Mononuclear cell (primary cell): ENCODE results near the gene DUOXA1. TPM values are rescaled to one million over a fixed set of nuclear protein-coding genes. Genes with fewer than 3 reads are reported as not detected.

Source experiments
- H3K27me3 ChIP-seq: 2 replicates; pipeline ENCODE4 v1.6.0; 2011; ENCODE audit warnings: low read length, control low read depth; ENCODE audit not compliant: insufficient read depth
- H3K4me1 ChIP-seq: 2 replicates; pipeline ENCODE4 v1.5.1; 2011; ENCODE audit warnings: mild to moderate bottlenecking, low read length, control low read depth; ENCODE audit not compliant: insufficient read depth
- H3K4me3 ChIP-seq: 2 replicates; pipeline ENCODE4 v1.5.1; 2011; ENCODE audit warnings: mild to moderate bottlenecking, low read length, moderate library complexity
- H3K9me3 ChIP-seq: 2 replicates; pipeline ENCODE4 v1.5.1; 2011; ENCODE audit warnings: low read depth, mild to moderate bottlenecking, control low read depth, low read length
- total RNA-seq: library from RNA; depleted of rRNA; stranded (reverse); fragments of >200 nt; gene quantifications from one replicate; pipeline ENCODE4 v1.2.3, GENCODE V29; 2012

Gene DUOXA1
- total RNA-seq, 1 donor: 0.31 TPM

DNA sequence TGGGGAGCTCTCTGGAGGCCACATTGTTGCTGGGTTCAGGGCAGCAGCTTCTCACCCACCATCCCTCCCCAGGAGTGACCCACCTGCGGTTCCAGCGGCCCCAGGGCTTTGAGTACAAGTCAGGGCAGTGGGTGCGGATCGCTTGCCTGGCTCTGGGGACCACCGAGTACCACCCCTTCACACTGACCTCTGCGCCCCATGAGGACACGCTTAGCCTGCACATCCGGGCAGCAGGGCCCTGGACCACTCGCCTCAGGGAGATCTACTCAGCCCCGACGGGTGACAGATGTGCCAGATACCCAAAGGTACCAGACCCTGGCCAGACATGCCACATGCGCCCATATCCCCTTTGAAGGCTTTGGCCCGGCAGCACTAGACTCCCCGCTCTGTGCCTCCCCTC, 32.0 kb upstream of the DUOXA1 start:
- Histone ChIP-seq H3K9me3 (no peaks in the 10 kb centered on the region), H3K4me3 (no peak overlapping the region), H3K4me1 (peaks cover 19% of the 10 kb centered on the region), H3K27me3 (no peaks in the 10 kb centered on the region)

DNA sequence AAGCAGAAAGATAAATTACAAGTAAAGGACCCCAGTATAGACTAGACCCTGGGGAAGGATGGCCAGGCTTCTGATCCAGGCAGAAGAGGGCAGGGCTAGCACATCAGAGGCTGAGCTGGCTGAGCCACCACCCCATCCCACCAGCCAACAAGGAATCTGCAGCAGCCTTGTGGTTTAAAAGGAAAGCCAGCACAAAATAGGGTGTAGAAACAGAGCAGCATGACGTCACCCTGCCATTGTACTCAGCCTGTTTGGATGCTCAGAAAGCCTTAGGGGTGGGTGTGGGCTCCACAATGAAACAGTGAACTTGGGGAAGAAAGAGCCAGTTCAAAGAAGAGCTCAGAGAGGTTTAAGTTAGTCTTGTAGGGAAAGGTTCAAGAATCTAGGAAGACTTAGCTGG, 28.3 kb upstream of the DUOXA1 start:
- H3K27me3 ChIP-seq: no peaks in the 10 kb centered on the region
- H3K9me3 ChIP-seq: no peaks in the 10 kb centered on the region
- H3K4me1 ChIP-seq: peaks cover 4% of the 10 kb centered on the region
- no peak overlapping the region for H3K4me3 ChIP-seq

DNA sequence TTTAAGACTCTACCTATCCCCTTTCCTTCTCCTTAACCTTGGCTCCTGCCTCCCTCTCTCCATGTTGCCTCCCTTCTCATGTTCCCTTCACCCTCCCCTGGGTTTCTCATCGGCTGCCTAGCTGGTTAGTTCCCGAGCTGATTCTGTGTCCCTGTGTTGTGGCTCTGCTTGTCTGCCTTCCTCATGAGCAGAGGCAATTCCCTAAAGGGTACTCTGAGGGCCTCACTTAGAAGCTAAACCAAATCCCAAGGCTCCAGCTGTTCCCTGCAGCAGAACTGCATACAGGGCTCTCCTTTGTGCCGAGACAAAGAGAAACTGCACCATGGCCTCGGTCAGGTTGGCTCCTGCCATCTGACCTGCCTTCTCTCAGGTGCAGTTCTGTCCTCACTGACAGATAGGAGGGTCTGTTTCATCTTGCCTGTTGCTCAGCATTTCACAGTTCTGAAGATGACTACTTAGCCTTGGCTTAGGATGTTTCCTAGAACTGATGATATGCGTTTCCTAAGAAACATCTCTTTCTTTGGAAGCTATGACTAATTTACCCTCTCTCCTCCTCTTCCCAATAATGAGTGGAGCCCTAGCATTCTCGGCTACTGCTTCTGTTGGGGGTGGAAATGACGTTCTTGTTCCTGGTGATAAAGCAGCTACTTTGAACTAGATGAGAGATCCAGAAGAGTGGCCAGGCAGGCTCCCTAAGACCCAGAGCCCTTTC, 27.2 kb upstream of the DUOXA1 start:
- Histone ChIP-seq H3K27me3 (no peaks in the 10 kb centered on the region), H3K4me3 (no peak overlapping the region), H3K9me3 (no peaks in the 10 kb centered on the region), H3K4me1 (no peaks in the 10 kb centered on the region)

DNA sequence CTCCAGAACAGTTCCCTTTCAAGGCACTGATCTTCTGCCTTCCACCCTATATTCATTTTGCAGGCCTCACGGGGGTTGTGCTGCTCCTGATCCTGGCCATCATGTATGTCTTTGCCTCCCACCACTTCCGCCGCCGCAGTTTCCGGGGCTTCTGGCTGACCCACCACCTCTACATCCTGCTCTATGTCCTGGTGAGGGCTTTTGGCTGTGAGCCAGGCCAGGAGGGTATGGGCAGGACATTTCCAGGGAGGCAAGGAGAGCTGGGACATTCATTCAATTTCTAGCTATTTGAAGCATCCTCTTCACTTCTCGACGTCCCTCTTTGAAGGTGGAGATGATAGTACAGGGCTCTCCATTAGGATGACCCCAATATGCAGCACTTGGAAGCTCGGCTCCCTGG, 26.1 kb upstream of the DUOXA1 start:
- Histone ChIP-seq H3K27me3 (no peaks in the 10 kb centered on the region), H3K9me3 (no peaks in the 10 kb centered on the region)

DNA sequence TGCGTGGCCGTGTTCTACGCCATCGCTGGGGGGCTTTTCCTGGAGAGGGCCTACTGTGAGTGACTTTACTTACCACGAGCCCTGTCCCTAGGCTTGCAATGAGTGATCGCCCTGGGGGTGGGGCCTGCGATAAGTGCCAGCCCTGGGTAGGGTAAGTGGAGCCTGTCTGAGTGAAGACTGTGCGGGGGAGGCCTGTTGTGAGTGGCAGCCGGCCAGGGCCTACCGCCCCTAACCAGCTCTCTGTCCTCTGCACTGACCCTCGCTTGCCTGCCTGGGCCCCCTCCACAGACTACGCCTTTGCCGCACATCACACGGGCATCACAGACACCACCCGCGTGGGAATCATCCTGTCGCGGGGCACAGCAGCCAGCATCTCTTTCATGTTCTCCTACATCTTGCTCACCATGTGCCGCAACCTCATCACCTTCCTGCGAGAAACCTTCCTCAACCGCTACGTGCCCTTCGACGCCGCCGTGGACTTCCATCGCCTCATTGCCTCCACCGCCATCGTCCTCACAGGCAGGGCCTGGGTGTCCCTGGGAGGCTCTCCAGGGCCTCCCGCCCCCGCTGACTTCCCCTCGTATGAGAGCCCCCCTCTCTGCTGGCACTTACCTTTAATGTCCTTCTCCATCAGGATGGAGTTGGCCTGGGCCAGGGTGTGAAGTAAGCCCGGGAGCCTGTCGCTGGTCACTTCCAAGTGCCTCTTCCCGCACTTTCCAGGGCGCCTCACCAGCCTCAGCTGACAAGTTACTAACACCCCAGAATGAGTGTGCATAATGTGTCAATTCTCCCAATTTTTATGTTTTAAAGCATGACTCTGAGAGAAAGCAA, 22.5 kb upstream of the DUOXA1 start:
- Histone ChIP-seq H3K27me3 (no peaks in the 10 kb centered on the region), H3K9me3 (no peaks in the 10 kb centered on the region), H3K4me1 (no peaks in the 10 kb centered on the region), H3K4me3 (no peak overlapping the region)

More for the DNA sequence above, 26.1 kb upstream of the DUOXA1 start:
- no peak overlapping the region for H3K4me3 ChIP-seq
- H3K4me1 ChIP-seq: no peaks in the 10 kb centered on the region

DNA sequence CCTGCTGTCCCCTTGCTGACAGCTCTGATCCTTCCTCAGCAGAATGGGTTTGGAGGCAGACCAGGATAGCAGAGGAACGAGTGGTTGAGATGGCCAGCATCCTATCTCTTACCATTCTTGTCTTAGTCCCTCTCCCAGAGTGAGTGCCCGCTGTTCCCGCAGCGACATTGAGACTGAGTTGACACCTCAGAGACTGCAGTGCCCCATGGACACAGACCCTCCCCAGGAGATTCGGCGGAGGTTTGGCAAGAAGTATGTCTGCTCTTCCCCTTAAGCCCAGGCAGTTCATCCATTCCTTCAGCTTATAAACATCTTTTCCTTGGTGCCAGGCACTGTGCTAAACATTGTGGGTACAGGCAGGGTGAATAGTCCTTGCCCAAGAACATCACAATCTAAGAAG, 21.3 kb upstream of the DUOXA1 start:
- Histone ChIP-seq H3K4me1 (no peaks in the 10 kb centered on the region), H3K9me3 (no peaks in the 10 kb centered on the region), H3K27me3 (no peaks in the 10 kb centered on the region)

DNA sequence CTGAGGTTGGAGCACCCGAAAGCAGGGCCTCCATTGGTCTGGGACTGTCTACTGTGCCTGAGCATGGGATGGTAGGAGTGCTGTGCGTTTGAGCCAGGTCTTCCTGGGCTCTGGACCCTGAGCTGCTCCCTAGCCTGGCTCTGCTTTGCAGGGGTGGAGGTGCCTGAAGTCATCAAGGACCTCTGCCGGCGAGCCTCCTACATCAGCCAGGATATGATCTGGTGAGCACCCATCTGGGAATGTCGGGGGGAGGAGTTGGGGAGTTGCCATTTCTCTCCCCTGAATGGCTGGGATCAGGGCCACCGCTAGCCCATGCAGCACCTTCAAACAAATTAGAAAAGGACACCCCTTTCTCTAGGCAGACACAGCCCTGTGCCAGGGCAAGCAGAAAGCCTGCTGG, 20.8 kb upstream of the DUOXA1 start:
- no peak overlapping the region for H3K4me3 ChIP-seq
- H3K27me3 ChIP-seq: no peaks in the 10 kb centered on the region
- H3K4me1 ChIP-seq: no peaks in the 10 kb centered on the region
- H3K9me3 ChIP-seq: no peaks in the 10 kb centered on the region

More for the DNA sequence above, 21.3 kb upstream of the DUOXA1 start:
- H3K4me3 ChIP-seq: no peak overlapping the region

DNA sequence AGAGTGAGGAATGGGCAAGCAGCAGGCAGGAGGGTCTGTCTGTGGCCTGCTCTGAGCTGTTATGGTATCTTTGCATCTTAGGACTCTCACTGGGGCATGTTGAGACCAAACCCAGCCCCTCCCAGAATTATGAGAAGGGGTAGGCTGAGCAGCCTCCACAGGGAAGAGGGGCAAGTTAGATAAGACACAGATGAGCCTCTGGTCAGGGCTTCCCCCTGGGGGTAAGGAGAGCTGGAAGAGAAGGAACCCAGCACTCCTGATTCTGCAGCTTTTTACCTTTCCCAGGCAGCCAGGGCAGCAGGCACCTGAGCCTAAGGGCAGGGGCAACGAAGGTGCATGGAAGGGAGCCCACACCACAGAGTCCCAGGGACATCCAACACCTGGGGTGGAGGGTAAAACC, 19.4 kb upstream of the DUOXA1 start:
- Histone ChIP-seq H3K4me3 (no peak overlapping the region), H3K4me1 (no peaks in the 10 kb centered on the region), H3K9me3 (no peaks in the 10 kb centered on the region), H3K27me3 (no peaks in the 10 kb centered on the region)

DNA sequence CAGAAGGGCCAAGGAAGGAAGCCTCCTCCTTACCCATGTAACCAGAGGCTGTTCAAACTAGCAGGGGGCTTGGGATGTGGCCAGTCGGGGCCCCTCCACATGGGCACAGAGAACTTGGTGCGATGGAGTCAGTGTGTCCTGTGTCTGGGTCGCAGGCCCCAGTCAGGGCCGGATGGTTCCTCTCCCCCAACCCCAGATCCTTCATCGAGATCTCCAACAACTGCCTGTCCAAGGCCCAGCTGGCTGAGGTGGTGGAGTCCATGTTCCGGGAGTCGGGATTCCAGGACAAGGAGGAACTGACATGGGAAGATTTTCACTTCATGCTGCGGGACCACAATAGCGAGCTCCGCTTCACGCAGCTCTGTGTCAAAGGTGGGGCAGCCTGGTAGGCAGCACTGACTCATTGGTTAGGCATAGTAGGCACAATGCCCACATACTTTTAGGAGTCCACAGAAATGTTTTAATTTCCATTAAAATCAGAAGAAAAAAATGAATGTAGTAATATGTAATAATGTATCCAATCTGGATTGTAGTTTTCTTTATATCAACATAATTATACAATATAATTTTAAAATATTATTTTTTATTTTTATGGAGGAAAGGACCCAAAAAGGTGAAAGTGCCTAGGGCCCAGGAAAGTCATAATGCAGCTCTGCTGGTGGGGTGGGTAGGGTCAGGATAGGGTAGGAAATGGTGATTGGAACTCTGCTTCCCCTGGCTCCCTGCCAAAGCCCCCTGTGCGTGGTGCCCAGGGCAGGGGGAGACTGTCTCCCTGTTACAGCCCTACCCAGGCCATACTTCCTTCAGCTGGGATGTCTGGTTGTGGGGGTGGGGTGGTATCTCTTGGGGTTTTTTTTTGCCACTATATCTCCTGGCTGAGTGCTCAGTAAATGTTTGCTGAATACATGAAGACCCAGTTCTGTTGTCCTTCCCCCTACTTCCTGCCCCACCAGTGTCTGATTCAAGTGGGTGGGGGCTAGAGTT, 18.7 kb upstream of the DUOXA1 start:
- Histone ChIP-seq H3K4me3 (no peak overlapping the region), H3K9me3 (no peaks in the 10 kb centered on the region), H3K27me3 (no peaks in the 10 kb centered on the region), H3K4me1 (no peaks in the 10 kb centered on the region)

DNA sequence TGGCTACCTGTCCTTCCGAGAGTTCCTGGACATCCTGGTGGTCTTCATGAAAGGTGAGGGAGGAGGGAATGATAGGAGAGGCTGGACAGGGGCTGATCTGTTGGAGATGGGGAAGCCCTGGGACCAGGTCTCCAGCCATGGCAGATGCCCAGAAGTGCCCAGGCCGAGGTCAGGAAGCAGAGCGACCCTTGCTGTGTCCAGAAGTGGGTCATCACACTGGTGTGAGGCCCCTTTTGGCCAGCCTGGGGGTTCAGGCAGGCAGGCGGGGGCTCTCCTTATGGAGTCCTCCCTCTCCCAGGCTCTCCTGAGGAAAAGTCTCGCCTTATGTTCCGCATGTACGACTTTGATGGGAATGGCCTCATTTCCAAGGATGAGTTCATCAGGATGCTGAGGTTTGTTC, 17.9 kb upstream of the DUOXA1 start:
- no peaks in the 10 kb centered on the region for H3K9me3 ChIP-seq
- H3K27me3 ChIP-seq: no peaks in the 10 kb centered on the region
- no peaks in the 10 kb centered on the region for H3K4me1 ChIP-seq
- H3K4me3 ChIP-seq: no peak overlapping the region

DNA sequence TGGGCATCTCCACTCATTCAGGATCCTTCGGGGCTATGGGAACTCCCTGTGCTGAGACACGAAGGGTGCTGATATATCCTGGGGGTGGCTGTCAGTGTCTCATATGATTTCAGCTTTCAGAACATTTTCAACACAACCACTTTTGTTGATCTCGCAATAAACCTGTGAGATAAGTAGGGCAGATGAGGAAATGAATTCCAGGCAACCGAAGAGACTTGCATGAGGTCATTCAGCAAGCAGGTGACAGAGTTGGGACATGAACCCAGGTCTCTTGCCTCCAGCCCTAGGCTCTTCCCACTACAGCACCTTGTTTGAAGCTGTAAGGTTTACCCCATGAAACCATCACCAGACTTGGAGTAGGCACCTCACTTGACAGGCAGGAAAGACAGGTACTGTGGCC, 16.7 kb upstream of the DUOXA1 start:
- H3K4me3 ChIP-seq: no peak overlapping the region
- H3K27me3 ChIP-seq: no peaks in the 10 kb centered on the region
- H3K4me1 ChIP-seq: no peaks in the 10 kb centered on the region
- no peaks in the 10 kb centered on the region for H3K9me3 ChIP-seq

DNA sequence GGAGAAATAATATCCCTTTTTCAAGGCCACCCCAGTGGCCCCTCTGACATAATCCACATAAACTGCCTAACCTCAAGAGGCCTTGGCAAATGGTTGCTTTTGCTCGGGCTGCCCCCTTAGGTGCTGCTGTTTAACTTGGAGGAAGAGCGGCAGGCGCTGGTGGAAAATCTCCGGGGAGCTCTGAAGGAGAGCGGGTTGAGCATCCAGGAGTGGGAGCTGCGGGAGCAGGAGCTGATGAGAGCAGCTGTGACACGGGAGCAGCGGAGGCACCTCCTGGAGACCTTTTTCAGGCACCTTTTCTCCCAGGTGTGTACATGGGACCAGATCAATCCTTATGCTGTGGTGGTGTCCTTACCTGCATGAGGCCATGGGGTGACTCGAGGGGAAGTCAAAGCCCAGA, 15.1 kb upstream of the DUOXA1 start:
- Histone ChIP-seq H3K4me3 (no peak overlapping the region), H3K4me1 (no peaks in the 10 kb centered on the region), H3K27me3 (no peaks in the 10 kb centered on the region), H3K9me3 (no peaks in the 10 kb centered on the region)

DNA sequence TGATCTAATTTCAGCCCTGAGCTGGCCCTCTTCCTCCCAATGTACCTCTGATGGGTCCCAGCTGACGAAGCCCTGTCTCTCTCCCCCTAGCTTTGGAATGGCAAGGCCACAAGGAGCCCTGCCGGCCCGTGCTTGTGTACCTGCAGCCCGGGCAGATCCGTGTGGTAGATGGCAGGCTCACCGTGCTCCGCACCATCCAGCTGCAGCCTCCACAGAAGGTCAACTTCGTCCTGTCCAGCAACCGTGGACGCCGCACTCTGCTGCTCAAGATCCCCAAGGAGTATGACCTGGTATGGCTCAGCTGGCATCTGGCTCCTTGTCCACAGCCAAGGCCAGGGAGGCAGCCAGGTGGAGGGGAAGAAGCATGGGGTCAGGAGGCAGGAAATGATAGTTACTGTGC, 14.3 kb upstream of the DUOXA1 start:
- Histone ChIP-seq H3K4me3 (no peak overlapping the region), H3K9me3 (no peaks in the 10 kb centered on the region), H3K4me1 (no peaks in the 10 kb centered on the region), H3K27me3 (no peaks in the 10 kb centered on the region)

DNA sequence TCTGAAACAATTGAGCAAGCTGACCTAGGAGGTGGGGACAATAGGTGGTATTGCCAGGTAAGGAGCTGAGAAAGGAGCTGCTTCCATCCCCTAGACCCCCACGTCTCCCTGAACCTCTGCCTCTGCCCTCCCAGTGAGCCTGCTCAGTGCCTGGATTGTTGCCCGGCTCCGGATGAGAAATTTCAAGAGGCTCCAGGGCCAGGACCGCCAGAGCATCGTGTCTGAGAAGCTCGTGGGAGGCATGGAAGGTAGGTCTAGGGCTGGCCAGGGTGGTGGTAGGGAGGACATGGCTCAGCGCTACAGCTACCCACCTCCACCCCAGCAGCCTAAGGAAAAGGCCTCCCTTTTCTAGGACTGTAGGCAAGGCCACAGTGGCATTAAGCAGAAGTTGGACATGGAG, 13.4 kb upstream of the DUOXA1 start:
- no peaks in the 10 kb centered on the region for H3K4me1 ChIP-seq
- no peaks in the 10 kb centered on the region for H3K9me3 ChIP-seq
- no peaks in the 10 kb centered on the region for H3K27me3 ChIP-seq
- H3K4me3 ChIP-seq: no peak overlapping the region

DNA sequence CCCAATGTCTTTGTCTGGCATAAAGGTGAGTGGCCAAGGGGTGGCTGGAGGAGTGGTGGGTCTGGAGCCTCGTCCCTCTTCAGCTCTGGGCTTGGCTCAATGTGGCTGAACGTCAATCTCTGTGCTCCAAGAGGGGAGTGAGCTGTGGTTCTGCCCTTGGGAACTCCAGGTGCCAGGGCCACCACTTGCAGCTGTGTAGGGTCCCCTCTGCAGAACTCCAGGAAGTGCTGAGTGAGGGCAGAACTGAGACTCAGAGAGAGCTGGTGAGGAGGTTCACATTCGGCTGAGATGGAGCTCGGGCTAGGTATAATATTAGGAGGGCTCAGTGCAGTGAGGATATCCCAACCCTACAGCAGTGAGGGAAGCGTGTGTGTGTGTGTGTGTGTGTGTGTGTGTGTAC, 11.7 kb upstream of the DUOXA1 start:
- Histone ChIP-seq H3K27me3 (peaks cover 6% of the 10 kb centered on the region), H3K4me3 (no peak overlapping the region), H3K9me3 (no peaks in the 10 kb centered on the region), H3K4me1 (no peaks in the 10 kb centered on the region)
